Measurements from ENCODE around the gene FAM222B.
"Not testable (repeated sequence)": the region's sequence is repeated elsewhere in the genome, so short reads cannot be mapped to it uniquely, and the experiment has no call there.

GRCh38 chr17:28735913-28736769 lies 106.4 kb downstream of the FAM222B start:
- not testable (repeated sequence) for TF ChIP-seq CTCF (optimal IDR thresholded peaks at IDR 0.05 in 1 of 3, IDR thresholded peaks at IDR 0.05 in 1 of 3, conservative IDR thresholded peaks at IDR 0.05 in 1 of 3; ENCODE audit: extremely low read depth in 1 of 3, insufficient read depth in 2 of 3, low read length in 3 of 3); EZH2 (IDR thresholded peaks at IDR 0.05; ENCODE audit: low read length)
